Measurements from ENCODE around the gene TTLL3.

TTLL3 gene

GRCh38 chr3:9806688-9807589 lies 3.1 kb upstream of the TTLL3 start:
- no peak for DNase-seq

GRCh38 chr3:9807981-9808344 lies 2.1 kb upstream of the TTLL3 start:
- no peak for DNase-seq

- peak; percentile 29 for DNase-seq
Measured at GRCh38 chr3:9808345-9809037, 1.6 kb upstream of the TTLL3 start.

- DNase-seq: no peak
Measured at GRCh38 chr3:9809239-9809614, 835 bp upstream of the TTLL3 start.

- DNase-seq: no peak
Measured at GRCh38 chr3:9810433-9810770, 340 bp downstream of the TTLL3 start.

GRCh38 chr3:9810846-9811245 lies 784 bp downstream of the TTLL3 start:
- DNase-seq: no peak

- DNase-seq: no peak
Measured at GRCh38 chr3:9812870-9813483, 2.9 kb downstream of the TTLL3 start.

GRCh38 chr3:9815986-9816385 lies 5.9 kb downstream of the TTLL3 start:
- DNase-seq: no peak

- DNase-seq: no peak
Measured at GRCh38 chr3:9817436-9817835, 7.4 kb downstream of the TTLL3 start.

GRCh38 chr3:9818666-9819335 lies 8.7 kb downstream of the TTLL3 start:
- DNase-seq: no peak

- DNase-seq: no peak
Measured at GRCh38 chr3:9820543-9820942, 10.5 kb downstream of the TTLL3 start.

GRCh38 chr3:9820946-9821345 lies 10.9 kb downstream of the TTLL3 start:
- DNase-seq: no peak

GRCh38 chr3:9825451-9826040 lies 15.5 kb downstream of the TTLL3 start:
- no peak for DNase-seq

GRCh38 chr3:9826815-9827573 lies 16.9 kb downstream of the TTLL3 start:
- DNase-seq: no peak

- no peak for DNase-seq
Measured at GRCh38 chr3:9828801-9829755, 19.0 kb downstream of the TTLL3 start.

GRCh38 chr3:9831253-9831652 lies 21.2 kb downstream of the TTLL3 start:
- DNase-seq: no peak

- DNase-seq: no peak
Measured at GRCh38 chr3:9833078-9833477, 23.0 kb downstream of the TTLL3 start.

GRCh38 chr3:9834520-9835380 lies 24.7 kb downstream of the TTLL3 start:
- DNase-seq: no peak

GRCh38 chr3:9837701-9838582 lies 27.9 kb downstream of the TTLL3 start:
- DNase-seq: no peak

Data from stimulated activated naive CD4-positive, alpha-beta T cell treated with Interleukin-2 at 50 U/mL for 16 hours (primary cell).